ENCODE results near the gene SNX6. TPM values are rescaled to one million over a fixed set of nuclear protein-coding genes. Genes with fewer than 3 reads are reported as not detected.
"Not testable (repeated sequence)": the region's sequence is repeated elsewhere in the genome, so short reads cannot be mapped to it uniquely, and the experiment has no call there.

The SNX6 gene
- total and polyA plus RNA-seq, 5 donors: 22.9 to 53.4 (median 47.2) TPM

DNA sequence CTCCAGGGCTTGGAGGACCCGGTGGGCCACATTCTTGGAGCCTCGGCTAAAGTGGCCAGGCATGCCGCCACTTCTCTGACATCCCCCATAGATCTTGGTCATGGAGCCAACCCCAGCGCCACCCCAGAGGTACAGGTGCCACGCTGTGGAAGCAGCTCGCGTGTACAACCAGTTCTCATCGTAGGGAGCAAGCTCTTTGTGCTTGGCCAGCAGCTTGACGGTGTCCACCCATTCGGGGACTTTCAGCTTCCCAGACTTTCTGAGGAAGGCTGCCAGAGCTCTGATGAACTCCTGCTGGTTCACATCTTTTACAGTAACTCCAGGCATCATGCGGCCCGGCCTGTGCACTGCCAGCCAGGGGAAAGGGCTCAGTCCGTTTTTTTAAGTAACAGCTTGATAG lies 61.1 kb downstream of the SNX6 start:
- peak in 1 of 3 donors; percentile 20 for DNase-seq
- H3K4me1 ChIP-seq (ENCODE audit: control insufficient read depth, insufficient read depth, low read length): no peaks in the 10 kb centered on the region
- no peaks in the 10 kb centered on the region for H3K27me3 ChIP-seq (ENCODE audit: control insufficient read depth, insufficient read depth)
- no peak for ATAC-seq
- no peak overlapping the region for H3K27ac ChIP-seq (ENCODE audit: low read length)
- H3K9me3 ChIP-seq (ENCODE audit: control insufficient read depth, low read length): no peaks in the 10 kb centered on the region
- 90% methylated on average over 13 of the region's 13 CpGs for WGBS
- no peak overlapping the region for H3K4me3 ChIP-seq (ENCODE audit: low read length)
- intact Hi-C loops (cut with DNase I): no loop called here

DNA sequence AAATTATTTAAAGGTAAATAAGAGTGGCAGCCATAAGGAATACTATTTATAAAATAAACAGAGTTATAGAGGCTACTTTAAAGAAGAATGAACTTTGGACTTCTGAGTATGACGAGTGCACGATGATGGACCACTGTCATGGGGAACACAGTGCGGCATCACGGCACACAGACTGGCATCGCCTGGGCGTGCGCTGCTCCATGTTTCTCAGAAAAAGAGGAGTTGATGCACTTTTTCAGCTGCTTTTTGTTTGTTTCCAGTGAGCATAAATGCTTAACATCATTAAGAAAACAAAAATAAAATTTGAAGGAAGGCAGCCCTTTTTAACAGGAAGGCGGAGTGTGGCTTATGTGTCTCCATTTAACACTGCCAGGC lies 67.2 kb downstream of the SNX6 start:
- no peaks in the 10 kb centered on the region for H3K9me3 ChIP-seq (ENCODE audit: control insufficient read depth, low read length)
- WGBS: 96% methylated on average over 8 of the region's 8 CpGs
- DNase-seq (no peak), ATAC-seq (no peak)
- H3K27ac ChIP-seq (ENCODE audit: low read length): no peak overlapping the region
- no peaks in the 10 kb centered on the region for H3K27me3 ChIP-seq (ENCODE audit: control insufficient read depth, insufficient read depth)
- H3K4me1 ChIP-seq (ENCODE audit: control insufficient read depth, insufficient read depth, low read length): no peaks in the 10 kb centered on the region
- H3K4me3 ChIP-seq (ENCODE audit: low read length): no peak overlapping the region
- intact Hi-C loops (cut with DNase I): no loop called here

DNA sequence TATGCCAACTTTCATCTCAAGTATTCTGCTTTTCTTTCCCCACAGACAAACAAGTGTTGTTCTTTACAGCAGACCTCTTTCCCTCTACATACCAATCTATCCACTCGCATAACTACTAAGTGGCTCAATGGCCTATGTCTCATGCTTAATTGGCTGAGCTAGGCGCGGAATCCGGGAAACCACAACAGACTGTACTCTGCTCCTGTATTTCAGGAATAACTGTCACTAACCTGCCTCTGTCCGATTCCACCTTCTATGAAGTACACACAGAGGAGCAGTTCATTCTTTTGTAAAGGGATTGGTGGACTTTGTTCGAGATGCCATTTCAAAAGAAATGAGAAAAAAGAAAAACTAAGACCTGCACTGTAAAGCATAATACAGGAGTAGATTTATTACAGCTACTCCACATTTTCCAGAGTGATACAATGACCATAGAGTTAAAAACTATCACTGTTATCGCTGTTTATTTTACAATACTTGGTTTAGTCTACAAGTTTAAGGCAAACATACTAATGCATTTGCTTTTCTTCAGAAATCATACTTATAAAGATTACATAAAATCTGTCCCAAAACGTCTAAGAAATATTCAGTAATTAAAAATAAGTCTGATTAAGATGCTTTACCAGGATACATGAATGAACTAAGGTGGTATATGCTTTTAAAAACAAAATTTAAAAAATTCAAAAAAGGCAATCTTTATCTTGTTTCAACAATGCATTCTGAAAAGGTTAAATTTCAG lies 67.7 kb downstream of the SNX6 start:
- H3K9me3 ChIP-seq (ENCODE audit: control insufficient read depth, low read length); intact Hi-C loops (cut with DNase I); ATAC-seq; H3K27me3 ChIP-seq (ENCODE audit: control insufficient read depth, insufficient read depth); H3K4me3 ChIP-seq (ENCODE audit: low read length); H3K4me1 ChIP-seq (ENCODE audit: control insufficient read depth, insufficient read depth, low read length); H3K27ac ChIP-seq (ENCODE audit: low read length); DNase-seq: not testable (repeated sequence)
- 93% methylated on average over 7 of the region's 8 CpGs for WGBS

- intact Hi-C loops (cut with DNase I); H3K27me3 ChIP-seq (ENCODE audit: control insufficient read depth, insufficient read depth); H3K4me3 ChIP-seq (ENCODE audit: low read length); H3K9me3 ChIP-seq (ENCODE audit: control insufficient read depth, low read length); H3K27ac ChIP-seq (ENCODE audit: low read length); H3K4me1 ChIP-seq (ENCODE audit: control insufficient read depth, insufficient read depth, low read length); DNase-seq: not testable (repeated sequence)
- WGBS: no CpG with 5 or more reads among the region's 35 CpGs
- peak; percentile 95 for ATAC-seq
These were observed 73.5 kb downstream of the SNX6 start for GRCh38 chr14:34556498-34556829.

GRCh38 chr14:34555583-34556497 lies 74.1 kb downstream of the SNX6 start:
- whole genome bisulfite sequencing: no CpG with 5 or more reads among the region's 49 CpGs
- H3K4me1 ChIP-seq (ENCODE audit: control insufficient read depth, insufficient read depth, low read length); H3K4me3 ChIP-seq (ENCODE audit: low read length); intact Hi-C loops (cut with DNase I); DNase-seq; H3K9me3 ChIP-seq (ENCODE audit: control insufficient read depth, low read length); H3K27ac ChIP-seq (ENCODE audit: low read length); H3K27me3 ChIP-seq (ENCODE audit: control insufficient read depth, insufficient read depth): not testable (repeated sequence)
- peak; percentile 89 to 91 for ATAC-seq

- intact Hi-C loops (cut with DNase I): no loop called here
- H3K27ac ChIP-seq (ENCODE audit: low read length): peak overlapping the region; percentile 63
- no peaks in the 10 kb centered on the region for H3K27me3 ChIP-seq (ENCODE audit: control insufficient read depth, insufficient read depth)
- H3K4me1 ChIP-seq (ENCODE audit: control insufficient read depth, insufficient read depth, low read length): no peaks in the 10 kb centered on the region
- no peak overlapping the region for H3K4me3 ChIP-seq (ENCODE audit: low read length)
- WGBS: 56% methylated on average over 9 of the region's 9 CpGs
- ATAC-seq (no peak), DNase-seq (no peak)
- no peaks in the 10 kb centered on the region for H3K9me3 ChIP-seq (ENCODE audit: control insufficient read depth, low read length)
These were observed 75.3 kb downstream of the SNX6 start for GRCh38 chr14:34554540-34555250.

DNA sequence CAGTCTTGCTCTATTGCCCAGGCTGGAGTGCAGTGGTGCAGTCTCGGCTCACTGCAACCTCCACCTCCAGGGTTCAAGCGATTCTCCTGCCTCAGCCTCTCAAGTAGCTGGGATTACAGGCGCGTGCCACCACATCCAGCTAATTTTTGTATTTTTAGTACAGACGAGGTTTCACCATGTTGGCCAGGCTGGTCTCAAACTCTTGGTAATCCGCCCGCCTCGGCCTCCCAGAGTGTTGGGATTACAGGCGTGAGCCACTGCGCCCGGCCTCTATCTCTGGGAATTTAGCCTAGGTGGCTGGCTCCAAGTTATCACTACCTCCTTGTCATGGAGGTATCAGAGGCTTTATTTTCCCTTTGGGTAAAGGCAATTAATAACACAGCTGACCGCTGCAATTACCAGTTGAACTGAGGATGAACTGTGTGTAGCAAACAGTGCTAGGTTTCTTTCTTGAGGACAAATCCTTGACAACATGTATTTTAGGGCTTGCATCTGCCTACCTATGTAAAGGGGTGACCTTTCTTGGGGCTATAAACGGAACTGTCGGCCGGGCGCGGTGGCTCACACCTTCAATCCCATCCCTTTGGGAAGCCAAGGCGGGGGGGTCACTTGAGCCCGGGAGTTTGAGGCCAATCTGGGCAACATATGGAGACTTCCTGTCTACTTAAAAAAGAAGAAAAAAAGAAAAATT lies 80.5 kb downstream of the SNX6 start:
- H3K27ac ChIP-seq (ENCODE audit: low read length); H3K27me3 ChIP-seq (ENCODE audit: control insufficient read depth, insufficient read depth); ATAC-seq; H3K4me3 ChIP-seq (ENCODE audit: low read length); DNase-seq; intact Hi-C loops (cut with DNase I); H3K4me1 ChIP-seq (ENCODE audit: control insufficient read depth, insufficient read depth, low read length); H3K9me3 ChIP-seq (ENCODE audit: control insufficient read depth, low read length): not testable (repeated sequence)
- WGBS: 90% methylated on average over 19 of the region's 19 CpGs

GRCh38 chr14:34548472-34548981 lies 81.4 kb downstream of the SNX6 start:
- H3K27me3 ChIP-seq (ENCODE audit: control insufficient read depth, insufficient read depth): no peaks in the 10 kb centered on the region
- DNase-seq (peak in 1 of 3 donors; percentile 51), ATAC-seq (no peak)
- H3K4me1 ChIP-seq (ENCODE audit: control insufficient read depth, insufficient read depth, low read length): no peaks in the 10 kb centered on the region
- H3K4me3 ChIP-seq (ENCODE audit: low read length): no peak overlapping the region
- no peaks in the 10 kb centered on the region for H3K9me3 ChIP-seq (ENCODE audit: control insufficient read depth, low read length)
- intact Hi-C loops (cut with DNase I): no loop called here
- H3K27ac ChIP-seq (ENCODE audit: low read length): no peak overlapping the region
- 90% methylated on average over 14 of the region's 14 CpGs for WGBS

- DNase-seq; H3K4me1 ChIP-seq (ENCODE audit: control insufficient read depth, insufficient read depth, low read length); intact Hi-C loops (cut with DNase I); H3K9me3 ChIP-seq (ENCODE audit: control insufficient read depth, low read length); H3K27ac ChIP-seq (ENCODE audit: low read length); H3K27me3 ChIP-seq (ENCODE audit: control insufficient read depth, insufficient read depth); H3K4me3 ChIP-seq (ENCODE audit: low read length): not testable (repeated sequence)
- no CpG with 5 or more reads among the region's 16 CpGs for WGBS
- ATAC-seq: peak in 1 of 2 donors; percentile 3
These were observed 82.8 kb downstream of the SNX6 start for GRCh38 chr14:34547136-34547520.

DNA sequence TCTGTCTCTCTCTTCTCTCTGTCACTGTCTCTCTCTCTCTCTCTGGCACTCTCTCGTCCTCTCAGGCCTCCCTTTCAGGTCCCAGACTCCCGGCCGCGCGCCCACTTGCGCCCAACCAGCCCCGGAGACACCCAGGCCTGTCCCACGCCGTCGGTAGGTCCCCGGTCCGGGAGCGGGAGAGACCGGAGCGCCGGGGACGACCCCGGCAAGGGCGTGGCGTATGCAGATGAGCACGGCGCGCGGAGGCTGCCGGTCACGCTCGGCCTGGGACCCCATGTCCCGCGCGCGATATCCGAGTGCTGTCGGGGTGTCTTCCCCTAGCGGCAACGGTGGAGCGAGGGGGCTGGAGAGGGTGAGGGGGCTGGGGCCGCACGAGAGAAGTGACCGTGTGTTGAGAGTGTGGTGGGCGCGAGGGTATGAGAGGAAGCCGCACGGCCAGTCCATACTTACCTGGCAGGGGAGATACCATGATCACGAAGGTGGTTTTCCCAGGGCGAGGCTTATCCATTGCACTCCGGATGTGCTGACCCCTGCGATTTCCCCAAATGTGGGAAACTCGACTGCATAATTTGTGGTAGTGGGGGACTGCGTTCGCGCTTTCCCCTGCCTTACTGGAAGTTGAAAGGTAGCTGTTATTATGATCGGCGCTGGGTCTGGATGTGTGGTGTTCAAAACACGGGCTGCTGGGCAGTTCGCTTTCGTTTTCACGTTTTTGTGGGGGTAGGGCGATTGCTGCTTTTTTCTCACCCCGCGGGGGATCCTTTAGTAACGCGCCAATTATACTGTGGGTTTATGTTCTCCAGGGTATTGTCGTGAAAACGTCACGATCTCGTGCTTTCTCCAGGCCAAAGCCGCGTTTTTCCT lies 83.4 kb downstream of the SNX6 start:
- intact Hi-C loops (cut with DNase I); DNase-seq; H3K27me3 ChIP-seq (ENCODE audit: control insufficient read depth, insufficient read depth); H3K27ac ChIP-seq (ENCODE audit: low read length); H3K9me3 ChIP-seq (ENCODE audit: control insufficient read depth, low read length); H3K4me3 ChIP-seq (ENCODE audit: low read length); H3K4me1 ChIP-seq (ENCODE audit: control insufficient read depth, insufficient read depth, low read length): not testable (repeated sequence)
- ATAC-seq: peak; percentile 94 to 95
- WGBS: no CpG with 5 or more reads among the region's 68 CpGs
